HG02852 (cell line): ENCODE measurements around the gene PCSK9.

ENCODE experiments used
- ATAC-seq: cut with Tn5 transposase; IDR thresholded peaks from one replicate; pipeline ENCODE4 v1.9.1; 2021; ENCODE audit warnings: mild to moderate bottlenecking, moderate library complexity; ENCODE audit not compliant: unreplicated experiment

PCSK9 gene

GRCh38 chr1:55039342-55040082, at the start of gene PCSK9:
TSS of gene PCSK9 (plus strand) at chr1:55039548. CDS start at chr1:55039838, 290 bp downstream.
- ATAC-seq = no peak

DNA sequence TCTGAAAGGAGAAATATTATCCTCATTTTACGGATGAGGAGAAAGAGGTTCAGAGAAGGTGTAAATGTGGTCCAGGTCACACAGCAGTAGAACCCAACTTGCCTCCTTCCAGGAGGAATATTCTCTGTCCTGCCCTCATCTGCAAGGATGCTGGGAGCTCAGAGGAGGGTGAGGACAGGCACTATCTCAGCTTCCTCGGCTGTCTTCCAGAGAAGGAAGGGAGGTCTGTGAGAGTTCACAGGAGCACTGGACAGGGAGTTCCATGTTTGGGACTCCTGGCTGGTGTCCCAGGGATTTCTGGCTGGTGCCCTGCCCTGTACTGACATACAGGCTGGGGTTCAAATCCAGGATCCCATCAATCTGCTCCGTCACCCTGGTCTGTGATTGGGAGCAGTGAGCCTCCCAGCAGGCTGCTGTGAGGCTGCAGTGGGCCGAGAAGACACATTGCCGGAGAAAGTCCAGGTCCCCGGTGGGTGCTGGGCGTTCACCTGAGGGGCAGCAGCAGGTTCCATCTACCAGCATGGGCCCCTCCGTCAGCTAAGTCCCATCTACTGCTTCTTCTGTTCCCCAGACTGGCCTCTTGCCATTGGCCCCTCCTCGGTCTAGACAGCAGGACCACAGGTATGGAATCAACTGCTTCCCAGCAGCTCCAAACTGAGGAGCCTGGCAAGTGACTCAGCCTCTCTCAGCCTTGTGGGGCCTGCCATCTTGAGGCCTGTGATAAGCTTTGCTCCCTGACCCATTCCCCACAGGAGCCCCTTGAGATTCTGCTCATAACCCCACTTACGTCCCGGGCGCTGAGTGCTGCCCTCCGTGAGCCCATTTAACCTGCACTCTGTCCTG, 49.2 kb upstream of the PCSK9 start:
- no peak for ATAC-seq

DNA sequence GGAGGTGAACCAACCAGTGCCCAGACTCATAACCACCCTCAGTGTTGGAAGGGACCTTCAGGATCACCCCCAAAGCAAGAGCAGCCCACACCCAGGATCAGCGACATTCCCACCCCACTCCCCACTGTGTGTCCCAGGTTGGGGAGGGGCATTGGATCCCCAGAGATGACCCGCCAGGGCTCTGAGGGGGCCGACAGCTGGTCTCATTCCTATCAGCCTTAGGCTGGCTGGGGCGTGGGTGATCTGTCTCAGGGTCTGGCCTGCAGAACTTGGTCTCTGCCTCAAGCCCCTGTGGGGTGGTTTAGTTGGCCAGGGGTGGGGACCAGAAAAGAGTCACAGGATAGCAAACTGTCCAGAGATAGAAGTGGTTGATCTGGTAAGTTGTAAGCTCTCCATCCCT, 48.4 kb upstream of the PCSK9 start:
- no peak for ATAC-seq

GRCh38 chr1:54991939-54992338, 47.4 kb upstream of the PCSK9 start:
- no peak for ATAC-seq

- no peak for ATAC-seq
Observed at GRCh38 chr1:54993140-54993539, 46.2 kb upstream of the PCSK9 start.

DNA sequence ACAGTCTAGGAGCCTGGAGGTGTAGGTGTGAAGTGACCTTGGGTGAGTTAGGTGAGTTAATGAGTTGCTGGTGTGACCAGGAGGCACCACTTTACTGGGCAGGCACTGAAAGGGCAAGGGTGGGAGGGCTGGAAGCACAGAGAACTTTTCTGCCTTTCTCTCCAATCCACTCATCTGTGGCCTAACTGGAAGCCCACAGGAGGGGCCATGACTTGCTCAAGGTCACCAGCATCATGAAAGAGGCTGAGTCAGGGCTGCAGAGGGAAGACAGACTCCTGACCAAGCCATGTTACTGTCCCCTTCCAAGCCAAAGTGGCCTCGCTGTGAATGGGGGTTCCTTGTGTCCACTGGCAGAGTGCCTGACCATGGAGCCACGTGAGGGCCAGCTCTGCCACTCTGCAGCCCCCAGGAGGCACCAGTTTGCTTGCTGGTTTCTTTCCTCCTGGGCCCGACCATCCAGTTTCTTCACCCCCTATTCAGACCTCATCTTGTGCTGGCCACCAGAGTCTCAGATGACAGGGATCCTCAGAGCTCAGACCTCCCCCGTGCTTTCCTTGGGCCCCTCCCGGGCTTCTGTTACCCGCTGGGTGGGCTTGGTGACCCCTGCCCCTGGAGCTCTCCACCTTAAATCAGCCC, 44.9 kb upstream of the PCSK9 start:
- ATAC-seq = no peak

DNA sequence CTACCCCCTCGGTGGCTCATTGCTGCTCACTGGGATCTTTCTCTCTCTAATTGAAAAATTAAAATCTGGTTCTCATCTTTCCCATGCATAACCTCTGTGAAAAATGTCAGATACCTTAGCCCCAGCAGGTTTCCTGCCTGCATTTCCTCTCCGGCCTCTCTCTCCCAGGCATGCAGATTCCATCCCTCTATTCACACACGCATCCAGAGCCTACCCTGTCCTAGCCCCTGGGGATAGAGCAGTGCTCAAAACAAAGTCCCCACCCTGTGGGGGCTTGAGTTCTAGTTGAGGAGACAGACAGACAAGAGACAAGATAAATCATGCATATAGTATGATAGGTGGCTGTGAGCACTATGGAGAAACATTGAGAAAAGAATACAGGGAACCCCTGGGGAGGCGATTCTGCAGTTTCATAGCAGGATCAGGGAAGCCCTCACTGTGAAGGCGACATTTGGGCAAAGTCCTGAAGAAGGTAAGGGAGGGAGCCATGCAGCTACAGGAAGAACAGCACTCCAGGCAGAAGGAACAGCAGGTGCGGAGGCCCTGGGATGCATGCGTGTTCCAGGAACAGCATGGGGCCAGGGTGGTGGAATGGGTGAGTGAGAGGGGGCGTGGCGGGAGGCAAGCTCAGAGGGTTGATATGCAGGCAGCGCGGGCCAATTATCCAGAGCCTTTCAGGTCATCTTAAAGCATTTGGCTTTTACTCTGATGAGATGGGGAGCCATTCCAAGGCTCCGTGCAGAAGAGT, 44.2 kb upstream of the PCSK9 start:
- no peak for ATAC-seq

- no peak for ATAC-seq
Observed at GRCh38 chr1:54995835-54996234, 43.5 kb upstream of the PCSK9 start.

GRCh38 chr1:54996359-54996868, 42.9 kb upstream of the PCSK9 start:
- peak; percentile 71 for ATAC-seq

GRCh38 chr1:54996869-54997710, 42.3 kb upstream of the PCSK9 start:
- no peak for ATAC-seq

GRCh38 chr1:54997711-54997986, 41.7 kb upstream of the PCSK9 start:
- ATAC-seq = no peak

GRCh38 chr1:54998100-54998499, 41.2 kb upstream of the PCSK9 start:
- no peak for ATAC-seq

DNA sequence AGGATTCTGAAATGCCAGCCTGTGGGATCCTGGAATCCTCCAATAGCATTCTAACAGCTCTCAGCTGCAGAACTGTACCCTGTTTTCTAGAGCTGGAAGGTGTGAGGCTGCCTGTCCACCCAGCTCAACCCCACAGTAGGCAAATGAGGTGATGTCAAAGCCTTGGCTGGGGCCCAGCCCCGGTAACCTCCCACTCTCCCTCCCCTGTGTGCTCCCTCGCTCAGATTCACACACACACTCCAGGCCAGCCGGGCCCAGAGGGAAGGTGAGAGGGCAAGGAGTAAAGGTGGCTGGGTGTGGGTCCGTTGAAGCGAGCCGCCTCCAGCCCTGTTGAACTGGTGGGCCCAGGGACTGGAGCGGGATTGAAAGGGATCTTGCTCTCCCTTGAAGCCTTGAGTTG, 40.7 kb upstream of the PCSK9 start, which contains the start of gene BSND:
TSS of gene BSND (plus strand) at position 257 of the 400 bp plus-strand sequence. CDS start 254 bp downstream, outside the sequence.
- peak; percentile 62 for ATAC-seq

DNA sequence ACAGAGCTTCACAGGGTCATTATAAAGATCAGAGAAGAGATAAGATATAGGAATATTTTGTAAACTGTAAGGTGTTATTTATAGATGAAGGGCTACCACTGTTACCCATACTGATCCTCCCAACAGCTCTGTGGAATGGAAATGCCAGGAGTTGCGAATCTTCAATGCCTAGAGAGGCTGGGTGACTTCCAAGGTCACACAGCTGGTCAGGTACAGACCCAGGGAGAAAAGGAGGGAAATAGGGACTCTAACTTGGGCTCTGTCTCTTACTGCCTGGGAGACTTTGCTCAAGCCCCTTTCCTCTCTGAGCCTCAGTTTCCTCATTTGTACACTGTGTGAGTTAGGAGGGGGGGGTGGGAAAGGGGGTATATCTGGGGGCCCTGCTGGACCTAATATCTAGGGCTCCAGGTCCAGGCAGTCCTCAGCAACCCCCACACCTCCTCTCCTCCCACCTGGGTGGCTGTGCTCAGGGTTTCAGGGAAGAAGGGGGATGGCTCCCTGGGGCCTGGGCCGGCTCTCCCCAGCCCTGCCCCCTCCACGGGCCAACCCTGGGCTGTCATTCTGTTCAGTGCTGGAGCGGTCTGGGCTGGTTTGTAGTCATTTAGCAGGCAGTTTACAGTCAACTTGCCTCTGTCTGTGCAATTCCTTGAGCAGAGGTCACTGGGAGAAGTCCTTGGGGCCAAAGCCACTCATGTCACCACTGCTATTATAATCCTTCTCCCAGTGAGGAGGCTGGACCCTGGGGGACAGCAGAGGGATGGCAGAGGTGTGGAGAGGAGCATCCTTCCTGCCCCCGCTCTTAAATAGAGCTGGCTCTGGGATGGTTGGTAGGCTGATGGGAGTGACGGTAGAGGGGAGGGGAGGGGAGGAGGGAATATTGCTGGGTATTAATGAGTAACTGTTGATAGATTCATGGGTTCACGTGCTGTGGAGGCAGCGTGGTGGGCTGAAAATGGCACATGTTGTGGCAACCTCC, 39.0 kb upstream of the PCSK9 start:
- no peak for ATAC-seq

DNA sequence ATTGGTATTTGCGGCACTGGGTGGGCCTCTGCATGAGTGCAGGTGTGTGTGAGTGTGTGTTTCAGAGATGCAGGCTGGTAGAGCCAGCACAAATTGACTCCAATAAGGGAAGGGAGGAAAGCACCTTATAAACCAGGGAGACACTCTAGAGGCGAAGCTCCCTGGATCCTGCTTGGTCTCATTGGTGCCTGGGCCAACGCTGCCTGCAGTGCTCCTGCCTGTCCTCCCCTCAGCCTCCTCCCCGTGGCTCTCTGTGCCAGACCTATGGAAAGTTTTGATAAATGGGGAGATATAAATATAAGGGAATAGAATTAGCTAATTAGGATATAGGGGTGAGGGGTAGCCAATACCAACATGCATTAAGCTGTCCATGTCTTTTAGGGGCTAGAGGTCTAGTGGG, 38.0 kb upstream of the PCSK9 start:
- ATAC-seq = no peak

DNA sequence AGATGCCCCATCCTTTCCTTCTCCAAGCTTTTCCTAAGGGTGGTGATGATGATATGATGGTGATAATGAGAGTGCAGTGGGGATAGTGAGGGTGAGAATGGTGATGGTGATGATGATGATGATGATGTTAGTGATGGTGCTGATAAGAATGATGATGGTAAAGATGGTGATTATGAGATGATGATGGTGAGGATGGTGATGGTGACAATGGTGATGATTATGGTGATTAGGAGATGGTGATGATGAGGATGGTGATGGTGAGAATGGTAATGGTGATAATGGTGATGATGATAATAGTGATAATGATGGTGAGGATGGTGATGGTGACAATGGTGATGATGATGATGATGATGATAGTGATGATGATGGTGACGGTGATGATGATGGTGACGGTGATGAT, 36.7 kb upstream of the PCSK9 start:
- ATAC-seq = no peak

DNA sequence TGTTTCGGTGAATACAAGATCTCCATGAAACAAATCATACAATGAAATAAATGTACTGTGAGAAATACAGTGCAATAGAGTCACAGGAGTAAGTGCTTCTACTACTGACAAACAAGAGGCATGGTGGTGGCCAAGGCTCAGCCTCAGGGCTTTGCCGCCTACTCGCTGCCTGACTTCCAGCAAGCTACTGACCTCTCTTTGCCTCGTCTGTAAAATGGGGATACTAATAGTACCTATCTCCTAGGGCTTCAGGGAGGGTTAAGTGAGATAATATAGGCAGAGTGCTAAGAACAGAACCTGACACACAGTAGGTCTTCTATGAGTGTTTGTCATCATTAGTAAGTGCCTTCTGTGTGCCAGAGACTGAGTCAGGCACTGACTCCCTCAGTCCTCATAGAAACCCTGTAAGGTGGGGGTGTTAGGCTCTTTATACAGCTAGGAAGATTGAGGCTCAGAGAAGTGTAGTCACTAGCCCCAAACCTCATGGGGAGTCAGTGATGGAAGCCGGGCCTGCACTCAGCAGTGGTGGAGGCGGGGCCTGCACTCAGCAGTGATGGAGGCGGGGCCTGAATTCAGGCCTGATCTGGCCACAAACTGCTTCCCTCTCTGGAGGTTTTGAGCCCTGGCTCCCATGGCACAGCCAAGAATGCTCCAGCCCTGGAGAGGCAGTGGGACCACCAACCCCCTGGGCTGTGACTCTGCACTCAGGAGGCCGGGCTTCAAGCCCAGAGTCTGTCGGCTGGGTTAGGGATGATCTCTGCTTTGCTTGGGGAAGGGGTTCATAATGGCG, 33.8 kb upstream of the PCSK9 start:
- ATAC-seq = no peak

DNA sequence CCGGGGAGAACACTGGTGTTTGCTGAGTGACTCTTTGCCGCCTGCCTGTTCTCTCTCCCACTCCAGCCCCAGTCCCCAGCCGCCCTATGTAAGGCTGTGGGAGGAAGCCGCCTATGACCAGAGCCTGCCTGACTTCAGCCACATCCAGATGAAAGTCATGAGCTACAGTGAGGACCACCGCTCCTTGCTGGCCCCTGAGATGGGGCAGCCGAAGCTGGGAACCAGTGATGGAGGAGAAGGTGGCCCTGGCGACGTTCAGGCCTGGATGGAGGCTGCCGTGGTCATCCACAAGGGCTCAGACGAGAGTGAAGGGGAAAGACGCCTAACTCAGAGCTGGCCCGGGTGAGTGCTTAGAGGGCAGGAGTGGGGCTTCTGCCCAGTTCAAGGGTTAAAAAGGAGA, 32.4 kb upstream of the PCSK9 start:
- no peak for ATAC-seq
